GM23338 (cell line): ENCODE data around the gene PHRF1. TPM values are rescaled to one million over a fixed set of nuclear protein-coding genes. Genes with fewer than 3 reads are reported as not detected.

Source experiments
- ATAC-seq: fragments of 200-7000 bp; cut with Tn5 transposase; 3 replicates; pipeline ENCODE4 v1.9.1; 2020
- DNase-seq: peaks from one replicate; pipeline ENCODE4 v3.0.0-alpha.2; 2015; ENCODE audit warnings: low spot score
- H2AFZ ChIP-seq: fragments of 200-600 bp; sonication (generic); 2 replicates; pipeline ENCODE4 v1.8.0; 2016; ENCODE audit warnings: antibody characterized with exemption, mild to moderate bottlenecking, moderate library complexity
- H3F3A ChIP-seq: fragments of 200-600 bp; sonication (generic); replicated peaks from 2 replicates; pipeline ENCODE4 v1.8.0; 2017; ENCODE audit warnings: antibody characterized with exemption, mixed run types, low read depth
- H3K27ac ChIP-seq: fragments of 200-600 bp; sonication (generic); 2 replicates; pipeline ENCODE4 v1.6.1; 2016; ENCODE audit warnings: low read depth
- H3K27me3 ChIP-seq: fragments of 200-600 bp; sonication (generic); 2 replicates; pipeline ENCODE4 v1.8.0; 2016; ENCODE audit warnings: mild to moderate bottlenecking, mixed run types, moderate library complexity; ENCODE audit not compliant: insufficient read depth
- H3K36me3 ChIP-seq: fragments of 200-600 bp; sonication (generic); 2 replicates; pipeline ENCODE4 v1.8.0; 2016; ENCODE audit warnings: mild to moderate bottlenecking; ENCODE audit not compliant: insufficient read depth
- H3K4me1 ChIP-seq: fragments of 200-600 bp; sonication (generic); 2 replicates; pipeline ENCODE4 v1.8.0; 2016; ENCODE audit warnings: mild to moderate bottlenecking, moderate library complexity; ENCODE audit not compliant: insufficient read depth
- H3K4me2 ChIP-seq: fragments of 200-600 bp; sonication (generic); 2 replicates; pipeline ENCODE4 v1.7.1; 2017; ENCODE audit warnings: mixed run types
- H3K4me3 ChIP-seq: fragments of 200-600 bp; sonication (generic); 2 replicates; pipeline ENCODE4 v1.6.1; 2016; ENCODE audit warnings: mixed run types
- H3K79me2 ChIP-seq: fragments of 200-600 bp; sonication (generic); replicated peaks from 2 replicates; pipeline ENCODE4 v1.8.0; 2017; ENCODE audit warnings: mild to moderate bottlenecking; ENCODE audit not compliant: insufficient read depth
- H3K9me2 ChIP-seq: fragments of 200-600 bp; sonication (generic); 2 replicates; pipeline ENCODE4 v1.8.0; 2017; ENCODE audit not compliant: insufficient read depth
- H4K20me1 ChIP-seq: fragments of 200-600 bp; sonication (generic); replicated peaks from 2 replicates; pipeline ENCODE4 v1.8.0; 2017; ENCODE audit warnings: mild to moderate bottlenecking; ENCODE audit not compliant: insufficient read depth
- H3K27ac Mint-ChIP-seq: 2 replicates; pipeline ENCODE4 v1.8.0; 2020; ENCODE audit warnings: inconsistent platforms, mild to moderate bottlenecking, moderate library complexity, mixed read lengths
- H3K27me3 Mint-ChIP-seq: 3 replicates; pipeline ENCODE4 v1.8.0; 2022; ENCODE audit warnings: low read depth, mild to moderate bottlenecking, moderate library complexity, mixed read lengths, inconsistent platforms; ENCODE audit not compliant: insufficient read depth, poor library complexity
- H3K36me3 Mint-ChIP-seq: 3 replicates; pipeline ENCODE4 v1.8.0; 2021; ENCODE audit warnings: low read depth, mild to moderate bottlenecking, inconsistent platforms, moderate library complexity, mixed read lengths
- H3K4me1 Mint-ChIP-seq: 3 replicates; pipeline ENCODE4 v1.8.0; 2020; ENCODE audit warnings: mild to moderate bottlenecking, inconsistent platforms, mixed read lengths
- H3K4me3 Mint-ChIP-seq: 3 replicates; pipeline ENCODE4 v1.8.0; 2021; ENCODE audit warnings: moderate library complexity, mild to moderate bottlenecking, inconsistent platforms, mixed read lengths
- H3K9me3 Mint-ChIP-seq: 3 replicates; pipeline ENCODE4 v1.8.0; 2020; ENCODE audit warnings: moderate library complexity, mild to moderate bottlenecking, inconsistent platforms, mixed read lengths
- CREB1 ChIP-seq: fragments of 250-450 bp; sonication (Bioruptor Pico); IDR thresholded peaks from 2 replicates; pipeline ENCODE4 v1.5.0; 2020; ENCODE audit warnings: low read depth, mild to moderate bottlenecking, moderate library complexity
- EZH2phosphoT487 ChIP-seq: fragments of 200-600 bp; sonication (generic); IDR thresholded peaks from one replicate; pipeline ENCODE4 v1.8.1; 2018; ENCODE audit warnings: antibody characterized with exemption; ENCODE audit not compliant: unreplicated experiment
- JUNB ChIP-seq: IDR thresholded peaks from one replicate; pipeline ENCODE4 v1.6.1; 2016; ENCODE audit warnings: antibody characterized with exemption; ENCODE audit not compliant: unreplicated experiment
- NANOG ChIP-seq: IDR thresholded peaks from 2 replicates; pipeline ENCODE4 v1.6.1; 2016; ENCODE audit warnings: antibody characterized with exemption, borderline replicate concordance
- POLR2AphosphoS5 ChIP-seq: IDR thresholded peaks from 2 replicates; pipeline ENCODE4 v1.6.1; 2016; ENCODE audit warnings: antibody characterized with exemption, low read depth
- REST ChIP-seq: IDR thresholded peaks from one replicate; pipeline ENCODE4 v1.6.1; 2018; ENCODE audit warnings: antibody characterized with exemption; ENCODE audit not compliant: unreplicated experiment
- STAT1 ChIP-seq: IDR thresholded peaks from one replicate; pipeline ENCODE4 v1.6.1; 2016; ENCODE audit warnings: antibody characterized with exemption; ENCODE audit not compliant: unreplicated experiment
- ZNF114 ChIP-seq: fragments of 250-450 bp; sonication (Bioruptor Pico); IDR thresholded peaks from 2 replicates; pipeline ENCODE4 v1.5.0; 2020; ENCODE audit warnings: mild to moderate bottlenecking, moderate library complexity
- ZNF331 ChIP-seq: fragments of 250-450 bp; sonication (Bioruptor Pico); IDR thresholded peaks from 2 replicates; pipeline ENCODE4 v1.5.0; 2020; ENCODE audit warnings: low read depth, mild to moderate bottlenecking, moderate library complexity
- polyA plus RNA-seq: library from polyadenylated mRNA; unstranded; fragments of >200 nt; fragmentation: Nextera tagmentation; extraction: Ambion mirVana; gene quantifications from 2 replicates; pipeline ENCODE4 v1.2.1, GENCODE V29; 2016
- total RNA-seq: library from RNA; depleted of rRNA; stranded (reverse); fragments of >200 nt; shearing (Covaris generic); gene quantifications from 2 replicates; pipeline ENCODE4 v1.2.3, GENCODE V29; 2014

The PHRF1 gene
- total and polyA plus RNA-seq, 2 experiments from 2014 or later: 11.0 to 45.9 TPM

GRCh38 chr11:616320-617198 lies 40.3 kb downstream of the PHRF1 start:
- H3K4me3 Mint-ChIP-seq: peak overlapping the region; percentile 81
- no peak overlapping the region for H3K27ac Mint-ChIP-seq
- H3K79me2 ChIP-seq: no peaks in the 10 kb centered on the region
- H3K4me3 ChIP-seq: peak overlapping the region; percentile 94
- H3K36me3 ChIP-seq: no peaks in the 10 kb centered on the region
- H3K4me1 Mint-ChIP-seq: peaks cover 5% of the 10 kb centered on the region
- H3K9me2 ChIP-seq: no peaks in the 10 kb centered on the region
- H2AFZ ChIP-seq: no peak overlapping the region
- no peaks in the 10 kb centered on the region for H3K27me3 ChIP-seq
- H3K27ac ChIP-seq: no peak overlapping the region
- H3F3A ChIP-seq: peaks cover 27% of the 10 kb centered on the region
- H4K20me1 ChIP-seq: peaks cover 15% of the 10 kb centered on the region; the same call in 1 of the 2 replicates
- no peak for TF ChIP-seq ZNF331 (CRISPR knock-in tag)
- no peak for ATAC-seq
- peak overlapping the region; percentile 89 for H3K4me2 ChIP-seq
- peaks cover 8% of the 10 kb centered on the region for H3K27me3 Mint-ChIP-seq
- DNase-seq: no peak
- H3K4me1 ChIP-seq: peaks cover 11% of the 10 kb centered on the region; the same call in 1 of the 2 replicates
- peaks cover 9% of the 10 kb centered on the region for H3K36me3 Mint-ChIP-seq
- no peaks in the 10 kb centered on the region for H3K9me3 Mint-ChIP-seq

- Mint-ChIP-seq H3K36me3 (peaks cover 3% of the 10 kb centered on the region), H3K27ac (no peak overlapping the region), H3K9me3 (no peaks in the 10 kb centered on the region), H3K27me3 (peaks cover 8% of the 10 kb centered on the region), H3K4me3 (no peak overlapping the region), H3K4me1 (peaks cover 1% of the 10 kb centered on the region; the same call in 2 of the 3 replicates)
- DNase-seq (no peak), ATAC-seq (no peak)
- H3K27ac ChIP-seq: no peak overlapping the region
- peaks cover 11% of the 10 kb centered on the region; the same call in 1 of the 2 replicates for H3K4me1 ChIP-seq
- TF ChIP-seq JUNB: no peak
- TF ChIP-seq POLR2AphosphoS5: no peak
- H3K4me3 ChIP-seq: no peak overlapping the region
- H3K79me2 ChIP-seq: no peaks in the 10 kb centered on the region
- no peaks in the 10 kb centered on the region for H3K27me3 ChIP-seq
- peaks cover 22% of the 10 kb centered on the region for H3F3A ChIP-seq
- H4K20me1 ChIP-seq: peaks cover 13% of the 10 kb centered on the region; the same call in 1 of the 2 replicates
- no peaks in the 10 kb centered on the region for H3K9me2 ChIP-seq
- no peak overlapping the region for H2AFZ ChIP-seq
- H3K36me3 ChIP-seq: no peaks in the 10 kb centered on the region
- no peak overlapping the region for H3K4me2 ChIP-seq
Measured at GRCh38 chr11:617199-617911, 41.1 kb downstream of the PHRF1 start.

GRCh38 chr11:617912-618682 lies 41.8 kb downstream of the PHRF1 start:
- Mint-ChIP-seq H3K4me1 (no peaks in the 10 kb centered on the region; the same call in 2 of the 3 replicates), H3K4me3 (no peak overlapping the region), H3K27ac (no peak overlapping the region), H3K9me3 (no peaks in the 10 kb centered on the region), H3K27me3 (peaks cover 10% of the 10 kb centered on the region), H3K36me3 (no peaks in the 10 kb centered on the region; the same call in 2 of the 3 replicates)
- Histone ChIP-seq H4K20me1 (0 out of 2 replicates have a peak, but pooled peaks cover 8% of the 10 kb centered on the region), H3K4me1 (peaks cover 11% of the 10 kb centered on the region; the same call in 1 of the 2 replicates), H3K9me2 (no peaks in the 10 kb centered on the region), H2AFZ (no peak overlapping the region), H3K36me3 (no peaks in the 10 kb centered on the region), H3K4me2 (no peak overlapping the region), H3K79me2 (no peaks in the 10 kb centered on the region), H3K4me3 (no peak overlapping the region), H3F3A (peaks cover 14% of the 10 kb centered on the region), H3K27me3 (no peaks in the 10 kb centered on the region), H3K27ac (no peak overlapping the region)
- ATAC-seq: no peak
- DNase-seq: no peak
- TF ChIP-seq NANOG: no peak
- TF ChIP-seq ZNF331 (CRISPR knock-in tag): no peak
- no peak for TF ChIP-seq POLR2AphosphoS5
- TF ChIP-seq STAT1: no peak
- TF ChIP-seq ZNF114: no peak
- TF ChIP-seq JUNB: no peak
- no peak for TF ChIP-seq REST
- no peak for TF ChIP-seq EZH2phosphoT487
- TF ChIP-seq CREB1: no peak
